ENCODE data around the gene GPR63. TPM values are rescaled to one million over a fixed set of nuclear protein-coding genes. Genes with fewer than 3 reads are reported as not detected.

Gene GPR63
- total and polyA plus RNA-seq, 2 donors (not counting 3 experiments of a cell fraction or from before 2014, with no cell fraction given): 0.06 to 0.13 TPM

- Histone ChIP-seq H3K9ac (replicated peaks; ENCODE audit: extremely low read depth, insufficient read depth, low read length) (no peak overlapping the region), H3K27me3 (ENCODE audit: control insufficient read depth in 2 of 2, insufficient read depth in 2 of 2, low read length in 2 of 2) (peaks cover 0 to 3% of the 10 kb centered on the region in 2 experiments), H3K4me2 (ENCODE audit: insufficient read depth, low read length) (no peak overlapping the region), H3K79me2 (ENCODE audit: control insufficient read depth, insufficient read depth, low read length) (no peaks in the 10 kb centered on the region), H3K27ac (ENCODE audit: insufficient read depth, low read depth, low read length) (no peak overlapping the region), H3K9me1 (replicated peaks; ENCODE audit: control insufficient read depth, extremely low read depth, insufficient read depth, low read length) (no peaks in the 10 kb centered on the region), H3K9me3 (replicated peaks; ENCODE audit: control insufficient read depth, insufficient read depth, low read length) (no peaks in the 10 kb centered on the region), H3K36me3 (ENCODE audit: control insufficient read depth in 2 of 2, extremely low read depth in 1 of 2, insufficient read depth in 2 of 2, low read length in 2 of 2) (no peaks in the 10 kb centered on the region), H4K20me1 (replicated peaks; ENCODE audit: control insufficient read depth, extremely low read depth, insufficient read depth, low read length) (no peaks in the 10 kb centered on the region), H3K4me1 (ENCODE audit: control insufficient read depth, extremely low read depth, insufficient read depth, low read length) (no peaks in the 10 kb centered on the region), H3K4me3 (replicated peaks in 1 of 3; ENCODE audit: insufficient read depth in 1 of 3, low read depth in 1 of 3, low read length in 3 of 3) (no peak overlapping the region), H2AFZ (ENCODE audit: low read depth, low read length) (no peak overlapping the region)
- DNase-seq (ENCODE audit: low read depth, low spot score) (no peak), FAIRE-seq (no peak)
- ChIA-PET POLR2A (no interaction called here), CTCF (no interaction called here)
- TF ChIP-seq JUN (IDR thresholded peaks at IDR 0.05; ENCODE audit: borderline replicate concordance, insufficient read depth, insufficient read length, low read depth): no peak
- no peak for TF ChIP-seq POLR2A (IDR thresholded peaks at IDR 0.05; ENCODE audit: low read depth, low read length)
- no peak for TF ChIP-seq POLR2AphosphoS5 (IDR thresholded peaks at IDR 0.05; ENCODE audit: insufficient read depth, low read depth, low read length)
- no peak for TF ChIP-seq MYC (IDR thresholded peaks at IDR 0.05; ENCODE audit: low read depth, low read length)
- TF ChIP-seq GATA2 (IDR thresholded peaks at IDR 0.05; ENCODE audit: insufficient read depth, insufficient read length, low read depth, low read length): no peak
- TF ChIP-seq FOS (IDR thresholded peaks at IDR 0.05; ENCODE audit: borderline replicate concordance, insufficient read depth, low read length): no peak
- no peak for TF ChIP-seq CTCF (IDR thresholded peaks at IDR 0.05; ENCODE audit: extremely low read depth in 1 of 2, insufficient read depth in 1 of 2, low read depth in 1 of 2, low read length in 2 of 2)
- no peak for TF ChIP-seq EZH2 (IDR thresholded peaks at IDR 0.05; ENCODE audit: borderline replicate concordance, low read depth, low read length, severe bottlenecking)
- no peak for TF ChIP-seq MAX (IDR thresholded peaks at IDR 0.05; ENCODE audit: insufficient read depth, insufficient read length)
- intact Hi-C loops (cut with micrococcal nuclease) (no loop called here), dilution Hi-C loops (cut with MboI; ENCODE audit: extremely low pct_ligation_motif_present, low sequenced_read_pairs) (no loop called here)
- no TSS peak for BruUV-seq (replicated peaks)
Observed at GRCh38 chr6:96876886-96877545, 39.7 kb upstream of the GPR63 start.
